Activated naive CD4-positive, alpha-beta T cell (primary cell): ENCODE measurements around the gene GABRD.

Source experiments
- DNase-seq, 4 experiments: peaks; one replicate each; lab custom pipeline; 2025; lab: John Stamatoyannopoulos, UW

GABRD gene

GRCh38 chr1:2039251-2039650 is 20.1 kb downstream of the GABRD start:
- no peak for DNase-seq

GRCh38 chr1:2041305-2041704 is 22.2 kb downstream of the GABRD start:
- DNase-seq: no peak

- no peak for DNase-seq
Observed at GRCh38 chr1:2041887-2042286, 22.7 kb downstream of the GABRD start.

DNA sequence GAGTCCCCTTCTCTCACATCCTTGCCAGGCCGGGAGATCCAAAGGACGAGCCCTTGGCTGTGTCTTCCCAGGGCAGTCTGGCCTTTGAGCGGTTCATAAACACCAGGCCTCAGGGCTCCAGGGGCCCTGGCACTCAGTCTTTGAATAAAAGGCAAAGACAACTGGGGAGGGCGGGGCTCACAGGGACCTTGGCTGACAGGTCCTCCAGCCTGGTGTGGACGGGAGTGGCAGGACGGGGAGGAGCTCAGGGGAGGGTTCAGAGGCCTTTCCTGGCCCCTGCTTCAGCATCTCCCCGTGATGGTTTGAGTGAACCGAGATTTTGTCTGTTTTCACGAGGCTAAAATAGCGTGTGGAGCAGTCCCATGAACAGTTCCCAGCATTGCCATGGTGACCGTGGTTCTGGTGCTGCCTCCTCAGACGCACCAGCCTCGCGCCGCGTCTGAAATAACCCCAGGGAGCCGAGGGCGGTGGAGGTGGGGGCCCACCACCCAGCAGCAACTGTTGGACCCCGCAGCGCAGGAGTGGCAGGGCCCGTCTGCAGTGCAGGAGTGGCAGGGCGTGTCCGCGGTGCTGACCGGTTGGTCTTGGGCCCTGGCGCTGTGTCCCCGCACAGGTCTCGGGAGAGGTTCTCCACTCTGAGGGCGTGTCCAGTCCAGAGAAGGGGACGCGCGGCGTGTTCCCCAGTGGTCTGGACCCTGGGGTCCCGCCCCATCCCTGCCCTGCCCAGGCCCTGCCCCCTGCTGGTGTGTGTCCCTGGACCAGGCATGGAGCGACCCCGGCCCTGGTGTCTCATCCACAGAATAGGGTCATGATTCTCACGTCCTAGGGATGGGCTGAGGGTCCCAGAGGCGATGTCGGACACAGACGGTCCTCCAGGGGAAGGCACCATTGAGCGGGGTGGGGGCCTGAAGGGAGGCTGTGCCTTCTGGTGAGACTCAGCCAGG is 24.0 kb downstream of the GABRD start:
- DNase-seq: no peak

DNA sequence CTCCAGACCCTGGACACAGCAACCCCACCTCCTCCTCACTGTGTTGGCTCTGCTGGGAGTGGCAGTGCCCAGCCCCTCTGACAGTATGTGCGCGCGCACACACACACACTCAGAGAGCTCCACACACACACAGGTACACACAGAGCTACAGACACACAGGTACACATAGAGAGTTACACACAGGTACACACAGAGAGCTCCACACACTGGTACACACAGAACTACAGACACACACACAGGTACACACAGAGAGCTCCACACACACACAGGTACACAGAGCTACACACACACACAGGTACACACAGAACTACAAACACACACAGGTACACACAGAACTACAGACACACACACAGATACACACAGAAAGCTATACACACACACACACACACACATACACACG is 24.7 kb downstream of the GABRD start:
- no peak for DNase-seq

DNA sequence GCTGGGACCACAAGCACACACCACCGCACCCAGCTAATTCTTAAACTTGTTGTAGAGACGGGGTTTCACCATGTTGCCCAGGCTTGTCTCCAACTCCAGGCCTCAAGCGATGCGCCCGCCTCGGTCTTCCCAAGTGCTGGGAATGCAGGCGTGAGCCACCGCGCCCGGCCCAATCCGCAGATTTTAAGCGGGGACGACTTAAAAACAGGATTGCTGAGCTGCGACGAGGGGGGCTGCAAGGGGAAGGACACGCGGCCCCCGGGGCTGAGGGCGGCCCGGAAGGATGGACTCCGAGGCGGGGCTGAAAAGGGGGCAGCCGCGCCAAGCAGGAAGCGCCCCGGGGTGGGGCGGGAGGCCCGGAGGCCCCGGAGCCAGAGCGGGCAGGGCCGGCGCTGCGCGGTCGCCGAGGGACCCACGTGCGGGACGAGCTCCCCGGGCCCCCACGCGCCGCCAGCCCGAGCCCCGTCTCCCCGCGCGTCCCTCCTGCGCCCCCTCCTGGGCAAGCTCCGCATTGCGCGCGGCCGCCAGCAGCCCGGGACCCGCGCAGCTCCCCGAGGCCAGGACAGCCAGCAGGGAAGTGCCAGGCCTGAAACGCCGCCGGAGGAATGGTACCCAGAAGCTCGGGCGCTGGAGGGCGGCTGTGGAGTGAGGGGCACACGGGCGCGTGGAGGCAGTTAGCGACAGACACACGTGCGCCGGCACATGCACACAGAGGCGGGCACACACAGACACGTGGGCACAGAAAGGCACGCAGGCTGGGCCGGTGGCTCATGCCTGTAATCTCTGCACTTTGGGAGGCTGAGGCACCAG is 25.6 kb downstream of the GABRD start:
- DNase-seq: peak; percentile 68 to 79 (median 70)

DNA sequence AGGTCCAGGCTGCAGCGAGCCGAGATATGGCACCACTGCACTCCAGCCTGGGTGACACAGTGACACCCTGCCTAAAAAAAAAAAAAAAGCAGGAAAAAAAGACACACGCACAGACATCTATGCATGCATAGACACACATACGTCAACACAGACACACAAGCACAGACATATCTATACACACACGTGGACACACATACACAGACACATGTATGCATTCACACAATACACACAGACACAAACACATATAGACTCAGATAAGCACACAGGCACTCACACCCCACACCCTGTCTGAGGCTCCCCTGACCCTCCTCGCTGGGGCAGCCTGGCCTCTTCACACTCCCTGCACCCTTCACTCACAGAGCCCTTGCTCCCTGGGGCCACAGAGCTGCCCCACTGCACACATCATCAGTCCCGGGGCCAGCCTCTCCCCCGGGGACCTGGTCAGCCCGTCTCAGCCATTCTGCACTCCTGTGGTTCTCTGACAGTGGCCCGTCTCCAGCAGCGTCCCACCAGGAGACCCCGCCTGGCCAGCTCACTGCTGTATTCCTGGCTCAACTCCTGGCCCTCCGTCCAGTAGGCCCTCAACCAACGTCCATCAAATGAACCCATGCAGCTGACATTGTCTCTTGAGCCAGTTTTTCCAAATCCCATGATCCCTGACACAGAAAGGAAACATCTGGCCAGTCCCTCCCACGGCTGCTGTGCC is 26.5 kb downstream of the GABRD start:
- no peak for DNase-seq

- DNase-seq: peak in 1 of 4 experiments; percentile 37
Observed at GRCh38 chr1:2046174-2046917, 27.2 kb downstream of the GABRD start.

DNA sequence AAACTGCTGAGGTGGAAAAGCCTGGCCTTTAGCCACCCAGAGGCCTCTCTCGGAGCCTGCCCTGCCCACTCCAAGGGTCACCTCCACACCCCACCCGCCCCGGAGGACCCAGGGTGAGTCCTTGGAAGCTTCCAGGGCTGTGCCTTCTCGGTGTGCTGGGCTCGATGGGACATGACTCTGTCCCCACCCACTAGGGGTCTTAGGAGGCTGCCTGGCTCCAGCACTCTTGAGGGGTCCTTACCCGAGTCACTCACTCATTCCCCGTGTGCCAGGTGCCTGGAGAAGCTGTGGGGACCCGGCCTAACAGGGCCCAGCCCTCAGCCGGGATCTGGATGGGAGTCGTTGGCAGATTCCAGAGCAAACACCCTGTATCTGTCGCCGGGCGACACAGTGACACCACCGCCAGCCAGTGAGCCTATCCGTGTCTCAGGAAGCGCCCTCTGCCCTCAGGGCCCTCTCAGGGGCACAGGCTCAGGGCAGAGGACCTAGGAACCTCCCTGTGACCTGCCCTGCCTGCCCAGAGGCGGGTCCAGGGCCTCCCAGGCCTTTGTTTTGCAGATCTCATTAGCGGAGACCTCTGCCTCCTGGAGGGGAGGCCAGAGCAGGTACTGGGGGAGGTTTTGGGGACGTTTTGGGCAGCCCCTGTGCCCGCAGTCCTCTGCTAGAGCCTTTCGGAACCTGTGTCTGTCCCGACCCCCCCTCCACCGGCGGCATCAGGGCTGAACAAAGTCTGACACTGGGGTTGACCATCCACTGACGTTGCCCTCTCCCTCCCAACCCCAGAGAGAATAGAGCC is 28.0 kb downstream of the GABRD start:
- DNase-seq: no peak

DNA sequence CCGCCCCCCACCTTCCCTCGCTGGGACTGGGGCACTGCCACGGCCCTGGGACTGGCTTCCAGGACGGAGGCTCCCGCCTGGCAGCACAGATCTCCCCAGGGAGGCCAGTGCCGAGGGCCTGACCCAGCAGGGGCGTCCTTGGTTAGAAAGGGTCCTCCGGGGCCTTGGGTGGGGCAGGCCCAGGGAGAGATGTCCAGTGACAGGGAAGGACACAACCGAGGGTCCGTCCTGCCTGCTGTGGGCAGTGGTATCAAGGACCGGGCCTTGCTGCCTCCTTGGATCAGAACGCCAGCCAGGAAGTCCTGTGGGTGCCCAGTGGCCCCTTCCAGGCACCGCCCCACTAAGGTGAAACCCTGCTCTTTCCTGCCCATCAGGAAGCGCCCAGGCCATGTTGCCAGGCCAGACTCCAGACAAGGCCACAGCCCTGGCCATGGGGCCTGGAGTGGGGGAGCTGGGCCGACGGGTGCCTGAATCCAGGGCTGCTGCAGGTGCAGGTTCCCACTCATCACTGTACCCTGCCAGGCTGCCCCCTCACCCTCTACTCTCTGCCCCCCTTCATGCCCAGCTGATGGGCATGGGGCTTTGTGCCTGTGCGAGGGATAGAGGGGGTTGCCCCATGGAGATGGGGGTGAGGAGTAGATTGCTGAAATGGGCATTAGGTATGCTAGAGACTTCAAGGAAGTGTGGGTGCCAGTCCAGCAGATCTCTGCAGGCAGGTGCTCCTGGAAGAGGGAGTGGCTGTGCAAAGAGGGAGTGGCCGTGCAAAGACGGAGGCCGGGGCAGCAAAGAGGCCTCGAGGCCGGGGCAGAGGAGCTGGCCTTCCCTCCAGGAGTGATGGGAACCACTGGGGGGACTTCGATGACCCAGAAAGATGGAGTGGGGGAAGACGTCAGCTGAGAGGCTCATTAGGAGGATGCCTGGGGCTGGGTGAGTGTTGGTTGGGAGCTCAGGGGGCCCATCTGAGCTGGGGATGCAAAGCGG is 28.9 kb downstream of the GABRD start:
- no peak for DNase-seq

- no peak for DNase-seq
Observed at GRCh38 chr1:2049225-2049717, 30.1 kb downstream of the GABRD start.

- peak; percentile 87 to 96 (median 89) for DNase-seq
Observed at GRCh38 chr1:2049718-2050431, 30.7 kb downstream of the GABRD start, which contains the start of gene PRKCZ. PRKCZ (plus strand) TSS chr1:2050411; CDS start chr1:2050631, 220 bp downstream.

DNA sequence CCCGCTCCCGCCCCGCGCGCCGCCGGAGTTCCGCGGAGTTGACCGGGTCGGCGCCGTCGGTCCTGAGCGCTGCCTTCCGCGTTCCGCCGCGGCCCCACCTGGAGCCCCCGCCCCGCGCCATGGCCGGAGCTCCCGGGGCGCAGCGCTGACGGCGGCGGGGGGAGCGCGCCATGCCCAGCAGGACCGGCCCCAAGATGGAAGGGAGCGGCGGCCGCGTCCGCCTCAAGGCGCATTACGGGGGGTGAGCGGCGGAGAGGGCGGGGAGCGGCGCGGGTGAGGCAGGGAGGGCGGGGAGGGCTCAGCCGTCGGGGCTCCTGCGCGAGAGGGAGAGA is 31.3 kb downstream of the GABRD start:
- peak in 1 of 4 experiments; percentile 55 for DNase-seq

- DNase-seq: no peak
Observed at GRCh38 chr1:2050793-2051682, 31.9 kb downstream of the GABRD start.

- DNase-seq: no peak
Observed at GRCh38 chr1:2052054-2052679, 33.0 kb downstream of the GABRD start.

- DNase-seq: no peak
Observed at GRCh38 chr1:2052756-2053155, 33.6 kb downstream of the GABRD start.

- DNase-seq: no peak
Observed at GRCh38 chr1:2053217-2053616, 34.1 kb downstream of the GABRD start.
